Astrocyte (in vitro differentiated cells and primary cell): ENCODE results near the gene GPRC5A.

Experiments
- EZH2 ChIP-seq: IDR thresholded peaks from 2 replicates; pipeline ENCODE4 v1.6.1; 2012; ENCODE audit warnings: mild to moderate bottlenecking, low read length, inconsistent platforms; ENCODE audit not compliant: insufficient read depth
- TF ChIP-seq, protein P1 (sequence below): IDR thresholded peaks from 2 replicates; pipeline ENCODE4 v1.5.1; 2011; ENCODE audit warnings: low read depth, mild to moderate bottlenecking, inconsistent platforms, low read length, moderate library complexity; ENCODE audit not compliant: insufficient read depth

DNA sequence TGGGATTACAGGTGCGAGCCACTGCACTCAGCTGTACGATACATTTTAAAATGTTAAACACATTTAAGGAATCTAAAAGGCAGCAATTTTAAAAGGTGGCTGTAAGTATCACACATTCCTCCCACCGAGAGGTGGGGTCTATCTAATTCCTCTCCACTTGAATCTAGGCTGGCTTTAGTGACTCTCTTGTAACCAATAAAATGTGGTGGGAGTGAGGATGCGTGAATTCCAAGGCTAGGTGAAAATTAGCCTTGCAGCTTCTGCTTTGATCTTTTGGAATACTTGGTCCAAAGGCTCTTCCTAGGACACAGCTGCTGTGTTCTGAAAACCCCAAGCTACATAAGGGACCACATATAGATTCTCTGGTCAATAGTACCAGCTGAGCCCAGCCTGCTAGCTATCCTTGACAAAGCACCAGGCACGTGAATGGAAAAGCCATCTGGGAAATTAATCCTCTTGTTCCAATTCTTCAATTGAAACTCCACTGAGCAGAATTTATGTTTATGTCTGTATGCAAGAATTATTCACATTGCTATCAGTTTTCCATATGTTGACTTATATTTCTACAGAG lies 69.4 kb downstream of the GPRC5A start:
- TF ChIP-seq, protein P1, sequence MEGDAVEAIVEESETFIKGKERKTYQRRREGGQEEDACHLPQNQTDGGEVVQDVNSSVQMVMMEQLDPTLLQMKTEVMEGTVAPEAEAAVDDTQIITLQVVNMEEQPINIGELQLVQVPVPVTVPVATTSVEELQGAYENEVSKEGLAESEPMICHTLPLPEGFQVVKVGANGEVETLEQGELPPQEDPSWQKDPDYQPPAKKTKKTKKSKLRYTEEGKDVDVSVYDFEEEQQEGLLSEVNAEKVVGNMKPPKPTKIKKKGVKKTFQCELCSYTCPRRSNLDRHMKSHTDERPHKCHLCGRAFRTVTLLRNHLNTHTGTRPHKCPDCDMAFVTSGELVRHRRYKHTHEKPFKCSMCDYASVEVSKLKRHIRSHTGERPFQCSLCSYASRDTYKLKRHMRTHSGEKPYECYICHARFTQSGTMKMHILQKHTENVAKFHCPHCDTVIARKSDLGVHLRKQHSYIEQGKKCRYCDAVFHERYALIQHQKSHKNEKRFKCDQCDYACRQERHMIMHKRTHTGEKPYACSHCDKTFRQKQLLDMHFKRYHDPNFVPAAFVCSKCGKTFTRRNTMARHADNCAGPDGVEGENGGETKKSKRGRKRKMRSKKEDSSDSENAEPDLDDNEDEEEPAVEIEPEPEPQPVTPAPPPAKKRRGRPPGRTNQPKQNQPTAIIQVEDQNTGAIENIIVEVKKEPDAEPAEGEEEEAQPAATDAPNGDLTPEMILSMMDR: no peak
- TF ChIP-seq EZH2: no peak
